ENCODE results near the gene FUT8.

DNA sequence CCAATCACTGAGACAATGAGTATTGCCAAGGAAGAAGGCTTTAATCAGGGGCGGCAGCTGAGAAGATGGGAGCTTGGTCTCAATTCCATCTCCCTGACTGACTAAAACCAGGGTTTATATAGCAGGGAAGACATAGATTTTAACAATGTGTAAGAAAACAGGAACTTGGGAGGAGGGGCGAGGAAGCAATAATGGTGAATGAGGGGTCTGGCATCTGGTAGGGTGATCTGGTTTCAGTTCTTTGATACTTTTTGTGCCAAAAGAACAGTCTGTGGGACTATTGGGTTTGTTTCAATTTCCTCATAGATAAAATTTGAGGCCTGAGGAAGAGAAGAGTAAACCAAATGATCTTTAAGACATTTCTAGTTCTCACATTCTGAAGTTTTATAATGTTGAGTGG lies 49.2 kb downstream of the FUT8 start:
- no peak for TF ChIP-seq TCF4 (CRISPR knock-in tag; IDR thresholded peaks at IDR 0.05; ENCODE audit: borderline replicate concordance)
- TF ChIP-seq ZNF70 (CRISPR knock-in tag; IDR thresholded peaks at IDR 0.05), result no peak
- no peak for TF ChIP-seq TOX (CRISPR knock-in tag; IDR thresholded peaks at IDR 0.05; ENCODE audit: borderline replicate concordance)
- no peak for TF ChIP-seq ZFP30 (CRISPR knock-in tag; IDR thresholded peaks at IDR 0.05)
- TF ChIP-seq, protein P1, sequence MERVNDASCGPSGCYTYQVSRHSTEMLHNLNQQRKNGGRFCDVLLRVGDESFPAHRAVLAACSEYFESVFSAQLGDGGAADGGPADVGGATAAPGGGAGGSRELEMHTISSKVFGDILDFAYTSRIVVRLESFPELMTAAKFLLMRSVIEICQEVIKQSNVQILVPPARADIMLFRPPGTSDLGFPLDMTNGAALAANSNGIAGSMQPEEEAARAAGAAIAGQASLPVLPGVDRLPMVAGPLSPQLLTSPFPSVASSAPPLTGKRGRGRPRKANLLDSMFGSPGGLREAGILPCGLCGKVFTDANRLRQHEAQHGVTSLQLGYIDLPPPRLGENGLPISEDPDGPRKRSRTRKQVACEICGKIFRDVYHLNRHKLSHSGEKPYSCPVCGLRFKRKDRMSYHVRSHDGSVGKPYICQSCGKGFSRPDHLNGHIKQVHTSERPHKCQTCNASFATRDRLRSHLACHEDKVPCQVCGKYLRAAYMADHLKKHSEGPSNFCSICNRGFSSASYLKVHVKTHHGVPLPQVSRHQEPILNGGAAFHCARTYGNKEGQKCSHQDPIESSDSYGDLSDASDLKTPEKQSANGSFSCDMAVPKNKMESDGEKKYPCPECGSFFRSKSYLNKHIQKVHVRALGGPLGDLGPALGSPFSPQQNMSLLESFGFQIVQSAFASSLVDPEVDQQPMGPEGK (CRISPR knock-in tag; IDR thresholded peaks at IDR 0.05; ENCODE audit: borderline replicate concordance), result no peak
- no peak for TF ChIP-seq ARNTL (CRISPR knock-in tag; IDR thresholded peaks at IDR 0.05; ENCODE audit: borderline replicate concordance, low read depth)
- TF ChIP-seq GLIS3 (CRISPR knock-in tag; IDR thresholded peaks at IDR 0.05), result no peak
- no peak for TF ChIP-seq SNAI2 (CRISPR knock-in tag; IDR thresholded peaks at IDR 0.05)
- no peak for TF ChIP-seq RARB (CRISPR knock-in tag; IDR thresholded peaks at IDR 0.05)
- TF ChIP-seq ESRRG (CRISPR knock-in tag; IDR thresholded peaks at IDR 0.05), result no peak
- TF ChIP-seq, protein P2, sequence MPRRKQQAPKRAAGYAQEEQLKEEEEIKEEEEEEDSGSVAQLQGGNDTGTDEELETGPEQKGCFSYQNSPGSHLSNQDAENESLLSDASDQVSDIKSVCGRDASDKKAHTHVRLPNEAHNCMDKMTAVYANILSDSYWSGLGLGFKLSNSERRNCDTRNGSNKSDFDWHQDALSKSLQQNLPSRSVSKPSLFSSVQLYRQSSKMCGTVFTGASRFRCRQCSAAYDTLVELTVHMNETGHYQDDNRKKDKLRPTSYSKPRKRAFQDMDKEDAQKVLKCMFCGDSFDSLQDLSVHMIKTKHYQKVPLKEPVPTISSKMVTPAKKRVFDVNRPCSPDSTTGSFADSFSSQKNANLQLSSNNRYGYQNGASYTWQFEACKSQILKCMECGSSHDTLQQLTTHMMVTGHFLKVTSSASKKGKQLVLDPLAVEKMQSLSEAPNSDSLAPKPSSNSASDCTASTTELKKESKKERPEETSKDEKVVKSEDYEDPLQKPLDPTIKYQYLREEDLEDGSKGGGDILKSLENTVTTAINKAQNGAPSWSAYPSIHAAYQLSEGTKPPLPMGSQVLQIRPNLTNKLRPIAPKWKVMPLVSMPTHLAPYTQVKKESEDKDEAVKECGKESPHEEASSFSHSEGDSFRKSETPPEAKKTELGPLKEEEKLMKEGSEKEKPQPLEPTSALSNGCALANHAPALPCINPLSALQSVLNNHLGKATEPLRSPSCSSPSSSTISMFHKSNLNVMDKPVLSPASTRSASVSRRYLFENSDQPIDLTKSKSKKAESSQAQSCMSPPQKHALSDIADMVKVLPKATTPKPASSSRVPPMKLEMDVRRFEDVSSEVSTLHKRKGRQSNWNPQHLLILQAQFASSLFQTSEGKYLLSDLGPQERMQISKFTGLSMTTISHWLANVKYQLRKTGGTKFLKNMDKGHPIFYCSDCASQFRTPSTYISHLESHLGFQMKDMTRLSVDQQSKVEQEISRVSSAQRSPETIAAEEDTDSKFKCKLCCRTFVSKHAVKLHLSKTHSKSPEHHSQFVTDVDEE (CRISPR knock-in tag; IDR thresholded peaks at IDR 0.05), result no peak
- no peak for TF ChIP-seq ZNF565 (CRISPR knock-in tag; conservative IDR thresholded peaks at IDR 0.05; ENCODE audit: low read depth)
- TF ChIP-seq CSDC2 (CRISPR knock-in tag; IDR thresholded peaks at IDR 0.05), result no peak
